SK-N-SH (cell line): ENCODE results near the gene GPR137B. TPM values are rescaled to one million over a fixed set of nuclear protein-coding genes. Genes with fewer than 3 reads are reported as not detected.

Experiments used
- CTCF ChIA-PET: fragments of 300-600, 350-600 bp; formaldehyde crosslinking; extraction: SDS; loops from one replicate; lab custom pipeline; 2021; lab: Yijun Ruan, JAX
- POLR2A ChIA-PET: fragments of 350-600 bp; sonication (Branson Sonifier 250); formaldehyde crosslinking; extraction: SDS; loops from one replicate; lab custom pipeline; 2020; ENCODE audit warnings: antibody characterized with exemption, inconsistent platforms; lab: Yijun Ruan, JAX
- DNase-seq: peaks from one replicate; pipeline ENCODE4 v3.0.0; 2012
- H2AFZ ChIP-seq: fragments of 200-600 bp; sonication (generic); 2 replicates; pipeline ENCODE4 v1.8.1; 2016; ENCODE audit warnings: antibody characterized with exemption, mild to moderate bottlenecking, low read depth
- H3F3A ChIP-seq: fragments of 200-600 bp; sonication (generic); replicated peaks from 2 replicates; pipeline ENCODE3; 2016; ENCODE audit warnings: antibody characterized with exemption, mild to moderate bottlenecking; ENCODE audit not compliant: insufficient read depth
- H3K27ac ChIP-seq, 2 experiments: fragments of 200-500 bp in 1 of 2; fragments of 200-600 bp in 1 of 2; sonication (Bioruptor generic) in 1 of 2; sonication (generic), shearing (Covaris generic) in 1 of 2; 2 replicates each; pipeline versions ENCODE4 v1.5.1 to v1.6.1; 2014 to 2016; ENCODE audit warnings: low read depth in 2 of 2, inconsistent platforms in 1 of 2, low read length in 1 of 2, mild to moderate bottlenecking in 1 of 2, mixed read lengths in 1 of 2
- H3K27me3 ChIP-seq: fragments of 200-600 bp; sonication (generic), shearing (Covaris generic); 2 replicates; pipeline ENCODE4 v1.6.1; 2016; ENCODE audit warnings: mixed run types; ENCODE audit not compliant: insufficient read depth
- H3K36me3 ChIP-seq, 2 experiments: fragments of 200-500 bp in 1 of 2; fragments of 200-600 bp in 1 of 2; sonication (Bioruptor generic) in 1 of 2; sonication (generic) in 1 of 2; replicated peaks in 1 of 2; 2 replicates each; pipeline versions ENCODE3 to v1.5.1; 2014 to 2016; ENCODE audit warnings: low read length in 1 of 2, mild to moderate bottlenecking in 1 of 2; ENCODE audit not compliant: insufficient read depth in 2 of 2, control insufficient read depth in 1 of 2
- H3K4me1 ChIP-seq, 2 experiments: fragments of 200-500 bp in 1 of 2; fragments of 200-600 bp in 1 of 2; sonication (Bioruptor generic) in 1 of 2; sonication (generic), shearing (Covaris generic) in 1 of 2; 2 replicates each; pipeline versions ENCODE4 v1.5.1 to v1.6.1; 2014 to 2016; ENCODE audit warnings: low read depth in 1 of 2, low read length in 1 of 2, mixed run types in 1 of 2; ENCODE audit not compliant: insufficient read depth in 2 of 2, control insufficient read depth in 1 of 2
- H3K4me2 ChIP-seq: fragments of 200-600 bp; sonication (generic), shearing (Covaris generic); 2 replicates; pipeline ENCODE4 v1.6.1; 2017; ENCODE audit warnings: mixed run types
- H3K4me3 ChIP-seq, 2 experiments: fragments of 200-500 bp in 1 of 2; fragments of 200-600 bp in 1 of 2; sonication (Bioruptor generic) in 1 of 2; sonication (generic), shearing (Covaris generic) in 1 of 2; 2 replicates each; pipeline versions ENCODE4 v1.5.1 to v1.8.1; 2014 to 2016; ENCODE audit warnings: low read depth in 2 of 2, inconsistent platforms in 1 of 2, low read length in 1 of 2, mild to moderate bottlenecking in 1 of 2, mixed read lengths in 1 of 2, moderate library complexity in 1 of 2
- H3K79me2 ChIP-seq: fragments of 200-600 bp; sonication (generic); 2 replicates; pipeline ENCODE4 v1.8.1; 2017; ENCODE audit warnings: mild to moderate bottlenecking; ENCODE audit not compliant: insufficient read depth
- H3K9ac ChIP-seq: fragments of 200-600 bp; sonication (generic); 2 replicates; pipeline ENCODE4 v1.6.1; 2017; ENCODE audit warnings: mixed run types
- H3K9me2 ChIP-seq: fragments of 200-600 bp; sonication (generic); 2 replicates; pipeline ENCODE4 v1.6.1; 2017; ENCODE audit warnings: mixed run types
- H3K9me3 ChIP-seq: fragments of 200-600 bp; sonication (generic); 2 replicates; pipeline ENCODE4 v1.6.1; 2017; ENCODE audit warnings: mixed run types, mild to moderate bottlenecking, moderate library complexity
- H4K20me1 ChIP-seq: fragments of 200-600 bp; sonication (generic); 2 replicates; pipeline ENCODE4 v1.6.1; 2017; ENCODE audit warnings: mild to moderate bottlenecking, mixed run types; ENCODE audit not compliant: insufficient read depth
- FOSL2 ChIP-seq: IDR thresholded peaks from 2 replicates; pipeline ENCODE4 v1.4.0; 2012; ENCODE audit warnings: low read depth, mild to moderate bottlenecking, moderate library complexity, borderline replicate concordance
- FOXM1 ChIP-seq: IDR thresholded peaks from 2 replicates; pipeline ENCODE4 v1.4.0; 2012; ENCODE audit warnings: low read depth, mild to moderate bottlenecking
- GABPA ChIP-seq: IDR thresholded peaks from 2 replicates; pipeline ENCODE4 v1.4.0; 2012; ENCODE audit warnings: low read depth, mild to moderate bottlenecking
- GATA2 ChIP-seq: sonication (generic); formaldehyde crosslinking; IDR thresholded peaks from 2 replicates; pipeline ENCODE4 v1.5.0; 2020; ENCODE audit warnings: mild to moderate bottlenecking, missing genetic modification reagents
- JUND ChIP-seq: IDR thresholded peaks from 2 replicates; pipeline ENCODE4 v1.4.0; 2012
- MEF2A ChIP-seq: IDR thresholded peaks from 2 replicates; pipeline ENCODE4 v1.4.0; 2012; ENCODE audit warnings: low read depth, borderline replicate concordance
- MXI1 ChIP-seq: IDR thresholded peaks from 2 replicates; pipeline ENCODE4 v1.6.1; 2012; ENCODE audit warnings: mild to moderate bottlenecking, low read depth, low read length, improper control_type of control experiment
- RAD21 ChIP-seq: IDR thresholded peaks from 2 replicates; pipeline ENCODE4 v1.6.1; 2012; ENCODE audit warnings: mild to moderate bottlenecking, low read length
- RFX5 ChIP-seq: IDR thresholded peaks from 2 replicates; pipeline ENCODE4 v1.6.1; 2012; ENCODE audit warnings: mild to moderate bottlenecking, improper control_type of control experiment, low read length
- SIN3A ChIP-seq: IDR thresholded peaks from 2 replicates; pipeline ENCODE4 v1.6.1; 2012; ENCODE audit warnings: low read depth, mild to moderate bottlenecking, low read length, moderate library complexity, borderline replicate concordance
- SMC3 ChIP-seq: IDR thresholded peaks from 2 replicates; pipeline ENCODE4 v1.6.1; 2012; ENCODE audit warnings: low read depth, low read length, improper control_type of control experiment
- TAF1 ChIP-seq: IDR thresholded peaks from 2 replicates; pipeline ENCODE4 v1.6.1; 2012; ENCODE audit warnings: low read depth, mild to moderate bottlenecking, low read length, moderate library complexity, borderline replicate concordance
- YY1 ChIP-seq: IDR thresholded peaks from 2 replicates; pipeline ENCODE4 v1.4.0; 2012; ENCODE audit warnings: low read depth, mild to moderate bottlenecking
- WGBS: methylation state at CpG from one replicate; pipeline ENCODE4 v1.1.6; 2017; ENCODE audit warnings: low lambda C conversion rate; 5-methylcytosine and 5-hydroxymethylcytosine counted together
- polyA plus RNA-seq, 3 experiments: library from polyadenylated mRNA; depleted of rRNA; stranded (reverse); fragments of >200 nt; gene quantifications; 2 replicates each; pipeline ENCODE4 v1.2.3, GENCODE V29; 2012
- TF ChIP-seq, protein P1 (sequence below): fragments of 200-600 bp; sonication (generic); IDR thresholded peaks from 2 replicates; pipeline ENCODE4 v1.6.1; 2017; ENCODE audit warnings: antibody characterized with exemption, mild to moderate bottlenecking, moderate library complexity
- TF ChIP-seq, protein P2 (sequence below): IDR thresholded peaks from 2 replicates; pipeline ENCODE4 v1.4.0; 2012; ENCODE audit warnings: low read depth
- TF ChIP-seq, protein P3 (sequence below): IDR thresholded peaks from 2 replicates; pipeline ENCODE4 v1.4.0; 2012; ENCODE audit warnings: low read depth, borderline replicate concordance

GPR137B gene
- polyA plus RNA-seq, 1 of the 3 experiments (the other 2 are of a cell fraction), result 7.0 TPM

GRCh38 chr1:236193184-236193583, 50.8 kb downstream of the GPR137B start:
- Histone ChIP-seq H3K27me3 (no peaks in the 10 kb centered on the region), H3F3A (no peaks in the 10 kb centered on the region), H3K9me3 (no peaks in the 10 kb centered on the region), H4K20me1 (no peaks in the 10 kb centered on the region), H3K79me2 (no peaks in the 10 kb centered on the region), H2AFZ (no peak overlapping the region), H3K4me1 (no peaks in the 10 kb centered on the region), H3K4me2 (no peak overlapping the region), H3K9me2 (no peaks in the 10 kb centered on the region), H3K9ac (no peak overlapping the region), H3K36me3 (peaks cover 0 to 3% of the 10 kb centered on the region in 2 experiments), H3K27ac (no peak overlapping the region), H3K4me3 (no peak overlapping the region)
- CTCF ChIA-PET, result no interaction called here
- POLR2A ChIA-PET, result no interaction called here
- TF ChIP-seq, protein P1, sequence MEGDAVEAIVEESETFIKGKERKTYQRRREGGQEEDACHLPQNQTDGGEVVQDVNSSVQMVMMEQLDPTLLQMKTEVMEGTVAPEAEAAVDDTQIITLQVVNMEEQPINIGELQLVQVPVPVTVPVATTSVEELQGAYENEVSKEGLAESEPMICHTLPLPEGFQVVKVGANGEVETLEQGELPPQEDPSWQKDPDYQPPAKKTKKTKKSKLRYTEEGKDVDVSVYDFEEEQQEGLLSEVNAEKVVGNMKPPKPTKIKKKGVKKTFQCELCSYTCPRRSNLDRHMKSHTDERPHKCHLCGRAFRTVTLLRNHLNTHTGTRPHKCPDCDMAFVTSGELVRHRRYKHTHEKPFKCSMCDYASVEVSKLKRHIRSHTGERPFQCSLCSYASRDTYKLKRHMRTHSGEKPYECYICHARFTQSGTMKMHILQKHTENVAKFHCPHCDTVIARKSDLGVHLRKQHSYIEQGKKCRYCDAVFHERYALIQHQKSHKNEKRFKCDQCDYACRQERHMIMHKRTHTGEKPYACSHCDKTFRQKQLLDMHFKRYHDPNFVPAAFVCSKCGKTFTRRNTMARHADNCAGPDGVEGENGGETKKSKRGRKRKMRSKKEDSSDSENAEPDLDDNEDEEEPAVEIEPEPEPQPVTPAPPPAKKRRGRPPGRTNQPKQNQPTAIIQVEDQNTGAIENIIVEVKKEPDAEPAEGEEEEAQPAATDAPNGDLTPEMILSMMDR, result no peak
- TF ChIP-seq, protein P2, sequence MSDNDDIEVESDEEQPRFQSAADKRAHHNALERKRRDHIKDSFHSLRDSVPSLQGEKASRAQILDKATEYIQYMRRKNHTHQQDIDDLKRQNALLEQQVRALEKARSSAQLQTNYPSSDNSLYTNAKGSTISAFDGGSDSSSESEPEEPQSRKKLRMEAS, result no peak
- TF ChIP-seq MXI1 (no peak), MEF2A (no peak), SMC3 (no peak), SIN3A (no peak), RFX5 (no peak), FOXM1 (no peak), YY1 (no peak), RAD21 (no peak), JUND (no peak), FOSL2 (no peak), GATA2 (no peak), GABPA (no peak)
- WGBS, result 84% methylated on average over 2 of the region's 2 CpGs
- no peak for DNase-seq

- no peak overlapping the region for H3K27ac ChIP-seq
- TF ChIP-seq, protein P3, sequence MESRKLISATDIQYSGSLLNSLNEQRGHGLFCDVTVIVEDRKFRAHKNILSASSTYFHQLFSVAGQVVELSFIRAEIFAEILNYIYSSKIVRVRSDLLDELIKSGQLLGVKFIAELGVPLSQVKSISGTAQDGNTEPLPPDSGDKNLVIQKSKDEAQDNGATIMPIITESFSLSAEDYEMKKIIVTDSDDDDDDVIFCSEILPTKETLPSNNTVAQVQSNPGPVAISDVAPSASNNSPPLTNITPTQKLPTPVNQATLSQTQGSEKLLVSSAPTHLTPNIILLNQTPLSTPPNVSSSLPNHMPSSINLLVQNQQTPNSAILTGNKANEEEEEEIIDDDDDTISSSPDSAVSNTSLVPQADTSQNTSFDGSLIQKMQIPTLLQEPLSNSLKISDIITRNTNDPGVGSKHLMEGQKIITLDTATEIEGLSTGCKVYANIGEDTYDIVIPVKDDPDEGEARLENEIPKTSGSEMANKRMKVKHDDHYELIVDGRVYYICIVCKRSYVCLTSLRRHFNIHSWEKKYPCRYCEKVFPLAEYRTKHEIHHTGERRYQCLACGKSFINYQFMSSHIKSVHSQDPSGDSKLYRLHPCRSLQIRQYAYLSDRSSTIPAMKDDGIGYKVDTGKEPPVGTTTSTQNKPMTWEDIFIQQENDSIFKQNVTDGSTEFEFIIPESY, result no peak
- TF ChIP-seq TAF1 (no peak), SMC3 (no peak)
- CTCF ChIA-PET, result no interaction called here
Observed at GRCh38 chr1:236200925-236201324, 58.6 kb downstream of the GPR137B start.

More at GRCh38 chr1:236200925-236201324, 58.6 kb downstream of the GPR137B start:
- Histone ChIP-seq H3K27me3 (no peaks in the 10 kb centered on the region), H3F3A (no peaks in the 10 kb centered on the region), H3K4me2 (no peak overlapping the region), H2AFZ (no peak overlapping the region), H3K4me3 (no peak overlapping the region), H3K36me3 (peaks cover 2 to 3% of the 10 kb centered on the region in 2 experiments), H3K9me2 (no peaks in the 10 kb centered on the region), H4K20me1 (no peaks in the 10 kb centered on the region), H3K9ac (no peak overlapping the region), H3K4me1 (no peaks in the 10 kb centered on the region), H3K79me2 (no peaks in the 10 kb centered on the region), H3K9me3 (peaks cover 10% of the 10 kb centered on the region; the same call in 1 of the 2 replicates)
- no peak for DNase-seq
- POLR2A ChIA-PET, result no interaction called here
